Subcutaneous abdominal adipose tissue (tissue), 5 donors: Measurements from ENCODE around the gene USF2.
A peak's percentile ranks its signal among the peaks of the same experiment; 100 is the strongest.
"Not testable (repeated sequence)": the region's sequence is repeated elsewhere in the genome, so short reads cannot be mapped to it uniquely, and the experiment has no call there.

ENCODE experiments used
- H3K27ac ChIP-seq: one replicate; pipeline ENCODE4 v1.7.0; 2013; ENCODE audit warnings: low read depth, mild to moderate bottlenecking, inconsistent platforms, low read length, moderate library complexity
- H3K27me3 ChIP-seq, 5 donors: one replicate each; pipeline ENCODE4 v1.7.0; 2013; ENCODE audit warnings: low read length in 5 of 5, inconsistent platforms in 1 of 5; ENCODE audit not compliant: control insufficient read depth in 5 of 5, insufficient read depth in 4 of 5
- H3K36me3 ChIP-seq, 5 donors: one replicate each; pipeline ENCODE4 v1.7.0; 2013; ENCODE audit warnings: low read length in 5 of 5; ENCODE audit not compliant: control insufficient read depth in 5 of 5, insufficient read depth in 5 of 5
- H3K4me1 ChIP-seq, 5 donors: one replicate each; pipeline ENCODE4 v1.7.0; 2013; ENCODE audit warnings: low read length in 5 of 5, mild to moderate bottlenecking in 3 of 5, moderate library complexity in 1 of 5; ENCODE audit not compliant: control insufficient read depth in 5 of 5, insufficient read depth in 5 of 5
- H3K4me3 ChIP-seq, 5 donors: one replicate each; pipeline ENCODE4 v1.7.0; 2013; ENCODE audit warnings: low read length in 5 of 5, low read depth in 1 of 5
- H3K9ac ChIP-seq, 5 donors: one replicate each; pipeline ENCODE4 v1.7.0; 2013; ENCODE audit warnings: low read length in 5 of 5, mild to moderate bottlenecking in 4 of 5, moderate library complexity in 3 of 5
- H3K9me3 ChIP-seq, 5 donors: one replicate each; pipeline ENCODE4 v1.7.0; 2013; ENCODE audit warnings: low read length in 5 of 5; ENCODE audit not compliant: control insufficient read depth in 5 of 5
- donor health status: healthy.
- donor health status: healthy.
- donor health status: healthy.
- donor health status: healthy.
- donor health status: healthy.

The USF2 gene

DNA sequence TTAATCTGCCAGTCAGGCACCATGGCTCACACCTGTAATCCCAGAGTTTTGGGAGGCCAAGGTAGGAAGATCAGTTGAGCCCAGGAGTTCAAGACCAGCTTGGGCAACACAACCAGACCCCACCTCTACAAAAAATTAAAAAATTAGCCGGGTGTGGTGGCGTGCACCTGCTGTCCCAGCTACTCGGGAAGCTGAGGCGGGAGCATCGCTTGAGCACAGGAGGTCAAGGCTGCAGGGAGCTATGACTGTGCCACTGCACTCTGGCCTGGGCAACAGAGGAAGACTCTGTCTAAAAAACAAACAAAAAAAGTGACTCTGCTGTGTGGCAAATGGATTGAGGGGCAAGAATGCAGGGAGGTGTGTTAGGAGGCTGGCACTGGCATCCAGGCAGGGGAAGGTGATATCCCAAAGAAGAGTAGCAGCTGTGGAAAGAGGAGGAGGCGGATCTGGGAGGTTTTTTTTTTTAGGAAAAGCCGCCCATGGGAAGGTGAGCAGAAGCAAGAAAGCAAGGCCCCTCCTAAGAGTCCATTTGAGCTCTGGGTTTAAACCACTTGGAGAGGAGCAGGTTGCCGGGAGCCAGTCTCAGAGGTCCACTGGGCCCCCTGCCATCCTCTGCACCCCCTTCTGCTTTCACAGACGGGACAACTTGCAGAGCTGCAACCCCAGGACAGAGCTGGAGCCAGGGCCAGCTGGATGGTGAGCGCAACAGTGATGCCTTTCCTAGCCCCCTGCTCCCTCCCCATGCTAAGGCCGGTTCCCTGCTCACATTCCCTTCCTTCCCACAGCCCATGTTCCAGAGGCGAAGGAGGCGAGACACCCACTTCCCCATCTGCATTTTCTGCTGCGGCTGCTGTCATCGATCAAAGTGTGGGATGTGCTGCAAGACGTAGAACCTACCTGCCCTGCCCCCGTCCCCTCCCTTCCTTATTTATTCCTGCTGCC, 15.7 kb downstream of the USF2 start:
- H3K4me1 ChIP-seq: peaks cover 0 to 22% (median 7%) of the 10 kb centered on the region in 5 donors
- peaks cover 0 to 9% (median 1%) of the 10 kb centered on the region in 5 donors for H3K36me3 ChIP-seq
- H3K4me3 ChIP-seq: no peak overlapping the region
- peaks cover 3 to 14% (median 7%) of the 10 kb centered on the region in 5 donors for H3K27me3 ChIP-seq
- no peaks in the 10 kb centered on the region for H3K9me3 ChIP-seq
- H3K9ac ChIP-seq: peak overlapping the region in 1 of 5 donors; percentile 25
- H3K27ac ChIP-seq: no peak overlapping the region

GRCh38 chr19:35285095-35285449, 16.3 kb downstream of the USF2 start:
- H3K9me3 ChIP-seq: no peaks in the 10 kb centered on the region
- peaks cover 0 to 19% (median 4%) of the 10 kb centered on the region in 5 donors for H3K4me1 ChIP-seq
- H3K36me3 ChIP-seq: peaks cover 0 to 2% (median 0%) of the 10 kb centered on the region in 5 donors
- H3K4me3 ChIP-seq: no peak overlapping the region
- no peak overlapping the region for H3K27ac ChIP-seq
- H3K9ac ChIP-seq: peak overlapping the region in 1 of 5 donors; percentile 25
- H3K27me3 ChIP-seq: peaks cover 3 to 14% (median 7%) of the 10 kb centered on the region in 5 donors

DNA sequence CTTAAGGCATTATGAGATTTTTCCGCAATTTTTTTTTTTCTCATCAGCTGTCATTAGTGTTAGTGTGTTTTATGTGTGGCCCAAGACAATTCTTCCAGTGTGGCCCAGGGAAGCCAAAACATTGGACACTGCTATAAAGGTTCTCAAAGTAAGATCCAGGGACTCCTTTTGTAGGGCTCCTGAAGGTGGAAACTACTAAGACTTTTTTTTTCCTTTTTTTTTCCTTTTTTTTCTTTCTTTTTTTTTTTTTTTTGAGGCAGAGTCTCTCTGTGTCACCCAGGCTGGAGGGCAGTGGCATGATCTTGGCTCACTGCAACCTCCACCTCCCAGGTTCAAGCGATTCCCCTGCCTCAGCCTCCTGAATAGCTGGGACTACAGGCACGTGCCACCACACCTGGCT, 16.7 kb downstream of the USF2 start:
- H3K36me3 ChIP-seq, H3K9me3 ChIP-seq, H3K27ac ChIP-seq, H3K4me3 ChIP-seq, H3K9ac ChIP-seq: not testable (repeated sequence)
- H3K4me1 ChIP-seq: peaks cover 0 to 16% (median 4%) of the 10 kb centered on the region in 5 donors
- peaks cover 6 to 16% (median 7%) of the 10 kb centered on the region in 5 donors for H3K27me3 ChIP-seq

GRCh38 chr19:35286101-35286500, 17.3 kb downstream of the USF2 start:
- not testable (repeated sequence) for H3K36me3 ChIP-seq, H3K27ac ChIP-seq, H3K4me3 ChIP-seq, H3K9me3 ChIP-seq, H3K9ac ChIP-seq
- Histone ChIP-seq H3K27me3 (peaks cover 4 to 17% (median 9%) of the 10 kb centered on the region in 5 donors), H3K4me1 (peaks cover 0 to 16% (median 4%) of the 10 kb centered on the region in 5 donors)

DNA sequence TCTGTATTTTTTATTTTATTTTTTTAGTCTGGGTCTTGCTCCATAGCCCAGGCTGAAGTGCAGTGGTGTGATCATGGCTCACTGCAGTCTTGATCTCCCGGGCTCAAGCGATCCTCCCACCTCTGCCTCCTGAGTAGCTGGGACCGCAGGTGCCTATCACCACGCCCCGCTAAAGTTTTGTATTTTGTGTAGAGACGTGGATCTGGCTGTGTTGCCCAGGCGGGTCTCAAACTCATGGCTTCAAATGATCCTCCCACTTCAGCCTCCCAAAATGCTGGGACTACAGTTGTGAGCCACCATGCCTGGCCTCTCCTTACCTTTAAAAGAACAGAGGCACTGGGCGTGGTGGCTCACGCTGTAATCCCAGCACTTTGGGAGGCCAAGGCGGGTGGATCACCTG, 19.0 kb downstream of the USF2 start:
- Histone ChIP-seq H3K36me3 (no peaks in the 10 kb centered on the region), H3K4me1 (peaks cover 0 to 6% (median 0%) of the 10 kb centered on the region in 5 donors), H3K27ac (no peak overlapping the region), H3K27me3 (peaks cover 3 to 20% (median 17%) of the 10 kb centered on the region in 5 donors), H3K4me3 (no peak overlapping the region), H3K9ac (no peak overlapping the region), H3K9me3 (no peaks in the 10 kb centered on the region)

- peaks cover 0 to 5% (median 0%) of the 10 kb centered on the region in 5 donors for H3K4me1 ChIP-seq
- no peak overlapping the region for H3K9ac ChIP-seq
- H3K27me3 ChIP-seq: peaks cover 7 to 23% (median 19%) of the 10 kb centered on the region in 5 donors
- no peak overlapping the region for H3K27ac ChIP-seq
- no peaks in the 10 kb centered on the region for H3K9me3 ChIP-seq
- no peaks in the 10 kb centered on the region for H3K36me3 ChIP-seq
- H3K4me3 ChIP-seq: no peak overlapping the region
These were observed 19.6 kb downstream of the USF2 start for GRCh38 chr19:35288331-35288730.

- Histone ChIP-seq H3K36me3 (no peaks in the 10 kb centered on the region), H3K4me1 (peaks cover 0 to 5% (median 0%) of the 10 kb centered on the region in 5 donors), H3K9me3 (no peaks in the 10 kb centered on the region), H3K9ac (no peak overlapping the region), H3K4me3 (no peak overlapping the region), H3K27ac (no peak overlapping the region), H3K27me3 (peaks cover 10 to 27% (median 23%) of the 10 kb centered on the region in 5 donors)
These were observed 20.1 kb downstream of the USF2 start for GRCh38 chr19:35288906-35289305.

- Histone ChIP-seq H3K27ac (no peak overlapping the region), H3K27me3 (peaks cover 10 to 39% (median 29%) of the 10 kb centered on the region in 5 donors), H3K9ac (no peak overlapping the region), H3K4me3 (no peak overlapping the region), H3K36me3 (no peaks in the 10 kb centered on the region), H3K9me3 (no peaks in the 10 kb centered on the region), H3K4me1 (peaks cover 0 to 3% (median 0%) of the 10 kb centered on the region in 5 donors)
These were observed 21.8 kb downstream of the USF2 start for GRCh38 chr19:35290381-35291127.

DNA sequence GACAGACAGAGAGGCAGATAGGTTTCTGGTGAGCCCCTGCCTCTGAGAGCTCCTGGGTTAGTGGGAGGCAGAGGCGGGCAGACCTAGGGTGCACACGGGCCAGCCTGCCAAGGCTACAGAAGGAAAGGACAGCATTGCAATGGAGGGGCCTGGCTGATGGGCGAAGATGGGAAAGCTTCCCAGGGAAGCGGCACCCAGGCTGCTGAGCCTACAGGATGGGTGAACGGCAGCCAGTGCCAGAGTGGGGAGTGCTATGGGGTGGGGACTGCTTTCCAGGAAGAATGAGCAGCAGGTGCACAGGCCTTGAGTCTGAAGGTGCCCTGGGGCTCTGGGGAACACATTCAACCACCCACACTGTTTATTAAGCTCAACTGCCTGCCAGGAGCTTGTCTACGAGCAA, 22.5 kb downstream of the USF2 start:
- Histone ChIP-seq H3K36me3 (no peaks in the 10 kb centered on the region), H3K27ac (no peak overlapping the region)

GRCh38 chr19:35291916-35292315, 23.2 kb downstream of the USF2 start, which contains the start of gene MAG:
Gene MAG (plus strand): TSS chr19:35292161. CDS start chr19:35295409, 3,248 bp downstream.
- Histone ChIP-seq H3K27ac (no peak within 1 kb of the TSS), H3K9ac (no peak within 1 kb of the TSS), H3K36me3 (no peaks in the 10 kb centered on the region), H3K9me3 (no peaks in the 10 kb centered on the region), H3K4me1 (peaks cover 0 to 3% (median 0%) of the 10 kb centered on the region in 5 donors), H3K4me3 (no peak within 1 kb of the TSS), H3K27me3 (peaks cover 10 to 45% (median 33%) of the 10 kb centered on the region in 5 donors)

More for the DNA sequence above, 22.5 kb downstream of the USF2 start:
- Histone ChIP-seq H3K4me1 (peaks cover 0 to 3% (median 0%) of the 10 kb centered on the region in 5 donors), H3K4me3 (no peak overlapping the region), H3K9me3 (no peaks in the 10 kb centered on the region), H3K9ac (no peak overlapping the region), H3K27me3 (peaks cover 10 to 45% (median 33%) of the 10 kb centered on the region in 5 donors)
